GM23338 (cell line): ENCODE results near the gene LRCH4. TPM values are rescaled to one million over a fixed set of nuclear protein-coding genes. Genes with fewer than 3 reads are reported as not detected.

ENCODE experiments used
- ATAC-seq: fragments of 200-7000 bp; cut with Tn5 transposase; 3 replicates; pipeline ENCODE4 v1.9.1; 2020
- DNase-seq: peaks from one replicate; pipeline ENCODE4 v3.0.0-alpha.2; 2015; ENCODE audit warnings: low spot score
- H2AFZ ChIP-seq: fragments of 200-600 bp; sonication (generic); 2 replicates; pipeline ENCODE4 v1.8.0; 2016; ENCODE audit warnings: antibody characterized with exemption, mild to moderate bottlenecking, moderate library complexity
- H3F3A ChIP-seq: fragments of 200-600 bp; sonication (generic); replicated peaks from 2 replicates; pipeline ENCODE4 v1.8.0; 2017; ENCODE audit warnings: antibody characterized with exemption, mixed run types, low read depth
- H3K27ac ChIP-seq: fragments of 200-600 bp; sonication (generic); 2 replicates; pipeline ENCODE4 v1.6.1; 2016; ENCODE audit warnings: low read depth
- H3K27me3 ChIP-seq: fragments of 200-600 bp; sonication (generic); 2 replicates; pipeline ENCODE4 v1.8.0; 2016; ENCODE audit warnings: mild to moderate bottlenecking, mixed run types, moderate library complexity; ENCODE audit not compliant: insufficient read depth
- H3K36me3 ChIP-seq: fragments of 200-600 bp; sonication (generic); 2 replicates; pipeline ENCODE4 v1.8.0; 2016; ENCODE audit warnings: mild to moderate bottlenecking; ENCODE audit not compliant: insufficient read depth
- H3K4me1 ChIP-seq: fragments of 200-600 bp; sonication (generic); 2 replicates; pipeline ENCODE4 v1.8.0; 2016; ENCODE audit warnings: mild to moderate bottlenecking, moderate library complexity; ENCODE audit not compliant: insufficient read depth
- H3K4me2 ChIP-seq: fragments of 200-600 bp; sonication (generic); 2 replicates; pipeline ENCODE4 v1.7.1; 2017; ENCODE audit warnings: mixed run types
- H3K4me3 ChIP-seq: fragments of 200-600 bp; sonication (generic); 2 replicates; pipeline ENCODE4 v1.6.1; 2016; ENCODE audit warnings: mixed run types
- H3K79me2 ChIP-seq: fragments of 200-600 bp; sonication (generic); replicated peaks from 2 replicates; pipeline ENCODE4 v1.8.0; 2017; ENCODE audit warnings: mild to moderate bottlenecking; ENCODE audit not compliant: insufficient read depth
- H3K9me2 ChIP-seq: fragments of 200-600 bp; sonication (generic); 2 replicates; pipeline ENCODE4 v1.8.0; 2017; ENCODE audit not compliant: insufficient read depth
- H4K20me1 ChIP-seq: fragments of 200-600 bp; sonication (generic); replicated peaks from 2 replicates; pipeline ENCODE4 v1.8.0; 2017; ENCODE audit warnings: mild to moderate bottlenecking; ENCODE audit not compliant: insufficient read depth
- H3K27ac Mint-ChIP-seq: 2 replicates; pipeline ENCODE4 v1.8.0; 2020; ENCODE audit warnings: inconsistent platforms, mild to moderate bottlenecking, moderate library complexity, mixed read lengths
- H3K27me3 Mint-ChIP-seq: 3 replicates; pipeline ENCODE4 v1.8.0; 2022; ENCODE audit warnings: low read depth, mild to moderate bottlenecking, moderate library complexity, mixed read lengths, inconsistent platforms; ENCODE audit not compliant: insufficient read depth, poor library complexity
- H3K36me3 Mint-ChIP-seq: 3 replicates; pipeline ENCODE4 v1.8.0; 2021; ENCODE audit warnings: low read depth, mild to moderate bottlenecking, inconsistent platforms, moderate library complexity, mixed read lengths
- H3K4me1 Mint-ChIP-seq: 3 replicates; pipeline ENCODE4 v1.8.0; 2020; ENCODE audit warnings: mild to moderate bottlenecking, inconsistent platforms, mixed read lengths
- H3K4me3 Mint-ChIP-seq: 3 replicates; pipeline ENCODE4 v1.8.0; 2021; ENCODE audit warnings: moderate library complexity, mild to moderate bottlenecking, inconsistent platforms, mixed read lengths
- H3K9me3 Mint-ChIP-seq: 3 replicates; pipeline ENCODE4 v1.8.0; 2020; ENCODE audit warnings: moderate library complexity, mild to moderate bottlenecking, inconsistent platforms, mixed read lengths
- CTCF ChIP-seq, 2 experiments: fragments of 200-600 bp in 1 of 2; sonication (generic) in 1 of 2; conservative IDR thresholded peaks; 2 replicates each; pipeline versions ENCODE4 v1.5.1 to v1.6.1; 2016 to 2017; ENCODE audit warnings: antibody characterized with exemption in 2 of 2, low read depth in 2 of 2, mild to moderate bottlenecking in 2 of 2, moderate library complexity in 1 of 2
- EZH2phosphoT487 ChIP-seq: fragments of 200-600 bp; sonication (generic); IDR thresholded peaks from one replicate; pipeline ENCODE4 v1.8.1; 2018; ENCODE audit warnings: antibody characterized with exemption; ENCODE audit not compliant: unreplicated experiment
- POLR2AphosphoS5 ChIP-seq: IDR thresholded peaks from 2 replicates; pipeline ENCODE4 v1.6.1; 2016; ENCODE audit warnings: antibody characterized with exemption, low read depth
- STAT1 ChIP-seq: IDR thresholded peaks from one replicate; pipeline ENCODE4 v1.6.1; 2016; ENCODE audit warnings: antibody characterized with exemption; ENCODE audit not compliant: unreplicated experiment
- ZNF331 ChIP-seq: fragments of 250-450 bp; sonication (Bioruptor Pico); IDR thresholded peaks from 2 replicates; pipeline ENCODE4 v1.5.0; 2020; ENCODE audit warnings: low read depth, mild to moderate bottlenecking, moderate library complexity
- ZNF462 ChIP-seq: fragments of 250-450 bp; sonication (Bioruptor Pico); IDR thresholded peaks from 2 replicates; pipeline ENCODE4 v1.5.0; 2020; ENCODE audit warnings: mild to moderate bottlenecking, moderate library complexity
- polyA plus RNA-seq: library from polyadenylated mRNA; unstranded; fragments of >200 nt; fragmentation: Nextera tagmentation; extraction: Ambion mirVana; gene quantifications from 2 replicates; pipeline ENCODE4 v1.2.1, GENCODE V29; 2016
- total RNA-seq: library from RNA; depleted of rRNA; stranded (reverse); fragments of >200 nt; shearing (Covaris generic); gene quantifications from 2 replicates; pipeline ENCODE4 v1.2.3, GENCODE V29; 2014
- TF ChIP-seq, protein P1 (sequence below): IDR thresholded peaks from one replicate; pipeline ENCODE4 v1.6.1; 2018; ENCODE audit warnings: antibody characterized with exemption; ENCODE audit not compliant: unreplicated experiment

LRCH4 gene
- total and polyA plus RNA-seq, 2 experiments from 2014 or later = 21.4 to 51.0 TPM

- DNase-seq = no peak
- Mint-ChIP-seq H3K4me1 (peaks cover 3% of the 10 kb centered on the region), H3K27me3 (peaks cover 11% of the 10 kb centered on the region), H3K27ac (no peak overlapping the region), H3K36me3 (peaks cover 12% of the 10 kb centered on the region), H3K9me3 (no peaks in the 10 kb centered on the region), H3K4me3 (no peak overlapping the region)
- Histone ChIP-seq H3K79me2 (0 out of 2 replicates have a peak, but pooled peaks cover under 1% of the 10 kb centered on the region), H2AFZ (no peak overlapping the region), H3F3A (peaks cover 3% of the 10 kb centered on the region; the same call in 1 of the 2 replicates), H3K27ac (no peak overlapping the region), H3K4me2 (no peak overlapping the region), H3K4me1 (peaks cover 2% of the 10 kb centered on the region; the same call in 1 of the 2 replicates), H3K4me3 (no peak overlapping the region), H3K27me3 (no peaks in the 10 kb centered on the region), H3K9me2 (no peaks in the 10 kb centered on the region), H3K36me3 (peaks cover 9% of the 10 kb centered on the region; the same call in 1 of the 2 replicates), H4K20me1 (no peaks in the 10 kb centered on the region)
- ATAC-seq = no peak
- TF ChIP-seq ZNF462 = no peak
- TF ChIP-seq ZNF331 (CRISPR knock-in tag) = no peak
- no peak for TF ChIP-seq STAT1
- no peak for TF ChIP-seq EZH2phosphoT487
- no peak for TF ChIP-seq POLR2AphosphoS5
Measured at GRCh38 chr7:100577507-100577906, 8.4 kb downstream of the LRCH4 start.

DNA sequence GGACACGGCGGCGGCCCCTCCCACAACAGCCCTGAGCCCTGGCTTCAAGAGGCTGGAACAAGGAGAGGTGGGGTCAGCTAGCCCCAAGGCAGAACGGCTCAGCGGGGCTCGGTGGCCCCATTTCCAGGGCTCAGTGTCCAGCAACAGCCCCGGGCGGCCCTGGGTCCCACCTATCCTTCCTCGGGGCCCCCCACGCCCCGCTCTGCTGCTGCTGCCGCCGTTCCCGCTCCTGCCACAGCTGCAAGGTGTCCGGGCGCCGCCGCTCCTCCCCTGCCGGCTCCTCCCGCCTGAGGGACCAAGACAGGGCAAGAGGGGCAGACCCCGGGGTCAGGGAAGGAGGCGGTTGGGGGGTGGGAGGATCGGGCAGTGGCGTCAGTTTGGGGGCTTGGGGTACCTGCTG lies 8.8 kb downstream of the LRCH4 start:
- H2AFZ ChIP-seq = no peak overlapping the region
- H3K27me3 ChIP-seq = no peaks in the 10 kb centered on the region
- H3F3A ChIP-seq = peaks cover 3% of the 10 kb centered on the region; the same call in 1 of the 2 replicates
- H3K27ac Mint-ChIP-seq = no peak overlapping the region
- no peak overlapping the region for H3K4me2 ChIP-seq
- peaks cover 9% of the 10 kb centered on the region; the same call in 1 of the 2 replicates for H3K36me3 ChIP-seq
- no peak overlapping the region for H3K4me3 Mint-ChIP-seq
- H3K4me1 Mint-ChIP-seq = peaks cover 5% of the 10 kb centered on the region
- H3K4me1 ChIP-seq = peaks cover 7% of the 10 kb centered on the region
- H3K36me3 Mint-ChIP-seq = peaks cover 12% of the 10 kb centered on the region
- peaks cover 10% of the 10 kb centered on the region for H3K27me3 Mint-ChIP-seq
- DNase-seq = no peak
- H3K4me3 ChIP-seq = no peak overlapping the region
- no peaks in the 10 kb centered on the region for H4K20me1 ChIP-seq
- H3K9me2 ChIP-seq = no peaks in the 10 kb centered on the region
- no peak overlapping the region for H3K27ac ChIP-seq
- no peaks in the 10 kb centered on the region for H3K79me2 ChIP-seq
- H3K9me3 Mint-ChIP-seq = no peaks in the 10 kb centered on the region
- ATAC-seq = no peak
- TF ChIP-seq CTCF (conservative IDR thresholded peaks at IDR 0.05; ENCODE audit: low read depth in 2 of 2) = no peak
- TF ChIP-seq, protein P1, sequence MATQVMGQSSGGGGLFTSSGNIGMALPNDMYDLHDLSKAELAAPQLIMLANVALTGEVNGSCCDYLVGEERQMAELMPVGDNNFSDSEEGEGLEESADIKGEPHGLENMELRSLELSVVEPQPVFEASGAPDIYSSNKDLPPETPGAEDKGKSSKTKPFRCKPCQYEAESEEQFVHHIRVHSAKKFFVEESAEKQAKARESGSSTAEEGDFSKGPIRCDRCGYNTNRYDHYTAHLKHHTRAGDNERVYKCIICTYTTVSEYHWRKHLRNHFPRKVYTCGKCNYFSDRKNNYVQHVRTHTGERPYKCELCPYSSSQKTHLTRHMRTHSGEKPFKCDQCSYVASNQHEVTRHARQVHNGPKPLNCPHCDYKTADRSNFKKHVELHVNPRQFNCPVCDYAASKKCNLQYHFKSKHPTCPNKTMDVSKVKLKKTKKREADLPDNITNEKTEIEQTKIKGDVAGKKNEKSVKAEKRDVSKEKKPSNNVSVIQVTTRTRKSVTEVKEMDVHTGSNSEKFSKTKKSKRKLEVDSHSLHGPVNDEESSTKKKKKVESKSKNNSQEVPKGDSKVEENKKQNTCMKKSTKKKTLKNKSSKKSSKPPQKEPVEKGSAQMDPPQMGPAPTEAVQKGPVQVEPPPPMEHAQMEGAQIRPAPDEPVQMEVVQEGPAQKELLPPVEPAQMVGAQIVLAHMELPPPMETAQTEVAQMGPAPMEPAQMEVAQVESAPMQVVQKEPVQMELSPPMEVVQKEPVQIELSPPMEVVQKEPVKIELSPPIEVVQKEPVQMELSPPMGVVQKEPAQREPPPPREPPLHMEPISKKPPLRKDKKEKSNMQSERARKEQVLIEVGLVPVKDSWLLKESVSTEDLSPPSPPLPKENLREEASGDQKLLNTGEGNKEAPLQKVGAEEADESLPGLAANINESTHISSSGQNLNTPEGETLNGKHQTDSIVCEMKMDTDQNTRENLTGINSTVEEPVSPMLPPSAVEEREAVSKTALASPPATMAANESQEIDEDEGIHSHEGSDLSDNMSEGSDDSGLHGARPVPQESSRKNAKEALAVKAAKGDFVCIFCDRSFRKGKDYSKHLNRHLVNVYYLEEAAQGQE = no peak
